GM18498 (cell line): ENCODE data around the gene GLT8D1.
A peak's percentile ranks its signal among the peaks of the same experiment; 100 is the strongest.

Source experiments
- ATAC-seq: cut with Tn5 transposase; IDR thresholded peaks from one replicate; pipeline ENCODE4 v1.9.1; 2021; ENCODE audit warnings: mild to moderate bottlenecking, moderate library complexity; ENCODE audit not compliant: unreplicated experiment

GLT8D1 gene

GRCh38 chr3:52712291-52713212 lies 7.0 kb upstream of the GLT8D1 start:
- ATAC-seq = no peak

- ATAC-seq = no peak
Observed at GRCh38 chr3:52710512-52710911, 4.9 kb upstream of the GLT8D1 start.

GRCh38 chr3:52707585-52707984 lies 2.0 kb upstream of the GLT8D1 start:
- no peak for ATAC-seq

GRCh38 chr3:52705438-52705687 lies 228 bp downstream of the GLT8D1 start:
- ATAC-seq = no peak

GRCh38 chr3:52704611-52705437 lies 767 bp downstream of the GLT8D1 start:
- peak; percentile 1 for ATAC-seq

- no peak for ATAC-seq
Observed at GRCh38 chr3:52703341-52703740, 2.2 kb downstream of the GLT8D1 start.

- ATAC-seq = no peak
Observed at GRCh38 chr3:52697632-52697965, 8.0 kb downstream of the GLT8D1 start.

GRCh38 chr3:52696830-52697631 lies 8.6 kb downstream of the GLT8D1 start:
- no peak for ATAC-seq

- ATAC-seq = no peak
Observed at GRCh38 chr3:52695798-52696671, 9.6 kb downstream of the GLT8D1 start.

GRCh38 chr3:52694528-52695189 lies 10.9 kb downstream of the GLT8D1 start:
- ATAC-seq = no peak

- ATAC-seq = no peak
Observed at GRCh38 chr3:52693071-52693470, 12.5 kb downstream of the GLT8D1 start.

- no peak for ATAC-seq
Observed at GRCh38 chr3:52690560-52690959, 15.0 kb downstream of the GLT8D1 start.

GRCh38 chr3:52689151-52689550 lies 16.4 kb downstream of the GLT8D1 start:
- no peak for ATAC-seq

GRCh38 chr3:52688266-52688665 lies 17.3 kb downstream of the GLT8D1 start:
- no peak for ATAC-seq

GRCh38 chr3:52685709-52686691 lies 19.6 kb downstream of the GLT8D1 start, which contains the start of the genes GNL3 and PBRM1:
Gene GNL3 (plus strand): TSS chr3:52686032. CDS start chr3:52686093, 61 bp downstream.
Gene PBRM1 (minus strand): TSS chr3:52685913.
- peak; percentile 81 for ATAC-seq

GRCh38 chr3:52685285-52685708 lies 20.3 kb downstream of the GLT8D1 start:
- ATAC-seq = peak; percentile 85

- no peak for ATAC-seq
Observed at GRCh38 chr3:52684184-52684583, 21.4 kb downstream of the GLT8D1 start.

GRCh38 chr3:52683611-52684010 lies 22.0 kb downstream of the GLT8D1 start:
- no peak for ATAC-seq

- no peak for ATAC-seq
Observed at GRCh38 chr3:52682016-52682415, 23.6 kb downstream of the GLT8D1 start.
